IPS-18a (cell line): Measurements from ENCODE around the gene PAN3.
A peak's percentile ranks its signal among the peaks of the same experiment; 100 is the strongest.

Source experiments
- H3K27ac ChIP-seq: one replicate; pipeline ENCODE4 v1.5.1; 2013; ENCODE audit warnings: low read length
- H3K27me3 ChIP-seq: one replicate; pipeline ENCODE4 v1.6.1; 2013; ENCODE audit warnings: mild to moderate bottlenecking, low read length; ENCODE audit not compliant: control insufficient read depth, insufficient read depth
- H3K36me3 ChIP-seq: one replicate; pipeline ENCODE4 v1.6.1; 2013; ENCODE audit warnings: low read depth, low read length; ENCODE audit not compliant: control insufficient read depth
- H3K4me1 ChIP-seq: one replicate; pipeline ENCODE4 v1.6.1; 2013; ENCODE audit warnings: low read depth, low read length; ENCODE audit not compliant: control insufficient read depth
- H3K4me3 ChIP-seq: one replicate; pipeline ENCODE4 v1.5.1; 2013; ENCODE audit warnings: low read length
- H3K9ac ChIP-seq: one replicate; pipeline ENCODE4 v1.6.1; 2013; ENCODE audit warnings: mild to moderate bottlenecking, low read length, moderate library complexity
- H3K9me3 ChIP-seq: one replicate; pipeline ENCODE4 v1.6.1; 2013; ENCODE audit warnings: low read depth, low read length; ENCODE audit not compliant: control insufficient read depth

Gene PAN3

GRCh38 chr13:28231642-28232041 is 93.3 kb downstream of the PAN3 start:
- H3K4me1 ChIP-seq: peaks cover 31% of the 10 kb centered on the region
- H3K4me3 ChIP-seq: no peak overlapping the region
- H3K9ac ChIP-seq: no peak overlapping the region
- no peaks in the 10 kb centered on the region for H3K36me3 ChIP-seq
- H3K27me3 ChIP-seq: no peaks in the 10 kb centered on the region
- no peak overlapping the region for H3K27ac ChIP-seq
- H3K9me3 ChIP-seq: no peaks in the 10 kb centered on the region

- H3K9me3 ChIP-seq: no peaks in the 10 kb centered on the region
- H3K9ac ChIP-seq: peak overlapping the region; percentile 31
- H3K27ac ChIP-seq: no peak overlapping the region
- peaks cover 9% of the 10 kb centered on the region for H3K36me3 ChIP-seq
- no peaks in the 10 kb centered on the region for H3K27me3 ChIP-seq
- H3K4me1 ChIP-seq: peaks cover 48% of the 10 kb centered on the region
- peak overlapping the region; percentile 42 for H3K4me3 ChIP-seq
These were observed 99.6 kb downstream of the PAN3 start for GRCh38 chr13:28237944-28238343.

- H3K9ac ChIP-seq: no peak overlapping the region
- H3K4me3 ChIP-seq: no peak overlapping the region
- peaks cover 44% of the 10 kb centered on the region for H3K4me1 ChIP-seq
- peak overlapping the region; percentile 37 for H3K27ac ChIP-seq
- no peaks in the 10 kb centered on the region for H3K27me3 ChIP-seq
- no peaks in the 10 kb centered on the region for H3K9me3 ChIP-seq
- peaks cover 14% of the 10 kb centered on the region for H3K36me3 ChIP-seq
These were observed 101.0 kb downstream of the PAN3 start for GRCh38 chr13:28239374-28239773.

GRCh38 chr13:28245465-28245864 is 107.1 kb downstream of the PAN3 start:
- Histone ChIP-seq H3K9ac (no peak overlapping the region), H3K36me3 (peaks cover 10% of the 10 kb centered on the region), H3K4me3 (no peak overlapping the region), H3K4me1 (peaks cover 3% of the 10 kb centered on the region), H3K27ac (no peak overlapping the region), H3K9me3 (no peaks in the 10 kb centered on the region), H3K27me3 (no peaks in the 10 kb centered on the region)

GRCh38 chr13:28246891-28247290 is 108.5 kb downstream of the PAN3 start:
- Histone ChIP-seq H3K9ac (no peak overlapping the region), H3K9me3 (no peaks in the 10 kb centered on the region), H3K4me3 (no peak overlapping the region), H3K27me3 (no peaks in the 10 kb centered on the region), H3K27ac (no peak overlapping the region), H3K36me3 (peaks cover 5% of the 10 kb centered on the region), H3K4me1 (peaks cover 3% of the 10 kb centered on the region)

GRCh38 chr13:28248080-28248479 is 109.7 kb downstream of the PAN3 start:
- no peaks in the 10 kb centered on the region for H3K9me3 ChIP-seq
- no peak overlapping the region for H3K9ac ChIP-seq
- H3K4me1 ChIP-seq: peaks cover 3% of the 10 kb centered on the region
- no peak overlapping the region for H3K27ac ChIP-seq
- peaks cover 3% of the 10 kb centered on the region for H3K36me3 ChIP-seq
- H3K27me3 ChIP-seq: no peaks in the 10 kb centered on the region
- no peak overlapping the region for H3K4me3 ChIP-seq

GRCh38 chr13:28250542-28250941 is 112.2 kb downstream of the PAN3 start:
- no peaks in the 10 kb centered on the region for H3K27me3 ChIP-seq
- H3K9me3 ChIP-seq: no peaks in the 10 kb centered on the region
- peaks cover 3% of the 10 kb centered on the region for H3K4me1 ChIP-seq
- H3K36me3 ChIP-seq: no peaks in the 10 kb centered on the region
- H3K9ac ChIP-seq: no peak overlapping the region
- H3K4me3 ChIP-seq: no peak overlapping the region
- no peak overlapping the region for H3K27ac ChIP-seq

- H3K4me3 ChIP-seq: no peak overlapping the region
- no peaks in the 10 kb centered on the region for H3K9me3 ChIP-seq
- no peaks in the 10 kb centered on the region for H3K27me3 ChIP-seq
- H3K4me1 ChIP-seq: peaks cover 7% of the 10 kb centered on the region
- peaks cover 3% of the 10 kb centered on the region for H3K36me3 ChIP-seq
- no peak overlapping the region for H3K27ac ChIP-seq
- no peak overlapping the region for H3K9ac ChIP-seq
These were observed 113.1 kb downstream of the PAN3 start for GRCh38 chr13:28251466-28251865.

- H3K27me3 ChIP-seq: no peaks in the 10 kb centered on the region
- peaks cover 4% of the 10 kb centered on the region for H3K36me3 ChIP-seq
- H3K9ac ChIP-seq: no peak overlapping the region
- peaks cover 7% of the 10 kb centered on the region for H3K4me1 ChIP-seq
- H3K27ac ChIP-seq: no peak overlapping the region
- H3K4me3 ChIP-seq: no peak overlapping the region
- no peaks in the 10 kb centered on the region for H3K9me3 ChIP-seq
These were observed 114.2 kb downstream of the PAN3 start for GRCh38 chr13:28252547-28252946.

GRCh38 chr13:28257305-28257704 is 119.0 kb downstream of the PAN3 start:
- Histone ChIP-seq H3K27ac (no peak overlapping the region), H3K36me3 (peaks cover 21% of the 10 kb centered on the region), H3K4me3 (no peak overlapping the region), H3K9ac (no peak overlapping the region), H3K27me3 (no peaks in the 10 kb centered on the region), H3K4me1 (peaks cover 4% of the 10 kb centered on the region), H3K9me3 (no peaks in the 10 kb centered on the region)

- Histone ChIP-seq H3K27ac (no peak overlapping the region), H3K9me3 (no peaks in the 10 kb centered on the region), H3K4me1 (peaks cover 4% of the 10 kb centered on the region), H3K27me3 (no peaks in the 10 kb centered on the region), H3K9ac (no peak overlapping the region), H3K4me3 (no peak overlapping the region), H3K36me3 (peaks cover 28% of the 10 kb centered on the region)
These were observed 120.1 kb downstream of the PAN3 start for GRCh38 chr13:28258417-28258816.

- Histone ChIP-seq H3K4me3 (no peak overlapping the region), H3K27ac (no peak overlapping the region), H3K4me1 (no peaks in the 10 kb centered on the region), H3K36me3 (peaks cover 34% of the 10 kb centered on the region), H3K9ac (no peak overlapping the region), H3K9me3 (no peaks in the 10 kb centered on the region), H3K27me3 (no peaks in the 10 kb centered on the region)
These were observed 129.2 kb downstream of the PAN3 start for GRCh38 chr13:28267497-28267896.
